Measurements from ENCODE around the gene NRARP. TPM values are rescaled to one million over a fixed set of nuclear protein-coding genes. Genes with fewer than 3 reads are reported as not detected.

Gene NRARP
- total and polyA plus RNA-seq, 2 donors (not counting 1 experiment from before 2014, with no cell fraction given), result 5.7 to 11.5 TPM

GRCh38 chr9:137316012-137316981, 14.2 kb upstream of the NRARP start:
- CTCF ChIA-PET, result interaction anchor here (1.9 to 2.6 kb wide), 2 partner anchors 13 to 14 kb away, joined by 7 to 12 read pairs; partner anchors contain the start of gene NRARP
- H3K9me3 Mint-ChIP-seq (ENCODE audit: insufficient read depth), result no peaks in the 10 kb centered on the region
- peaks cover 10% of the 10 kb centered on the region for H3K4me1 Mint-ChIP-seq
- no peak for TF ChIP-seq EZH2 (IDR thresholded peaks at IDR 0.05; ENCODE audit: borderline replicate concordance, insufficient read depth, low read depth, low read length, poor library complexity, severe bottlenecking)
- TF ChIP-seq, protein P1, sequence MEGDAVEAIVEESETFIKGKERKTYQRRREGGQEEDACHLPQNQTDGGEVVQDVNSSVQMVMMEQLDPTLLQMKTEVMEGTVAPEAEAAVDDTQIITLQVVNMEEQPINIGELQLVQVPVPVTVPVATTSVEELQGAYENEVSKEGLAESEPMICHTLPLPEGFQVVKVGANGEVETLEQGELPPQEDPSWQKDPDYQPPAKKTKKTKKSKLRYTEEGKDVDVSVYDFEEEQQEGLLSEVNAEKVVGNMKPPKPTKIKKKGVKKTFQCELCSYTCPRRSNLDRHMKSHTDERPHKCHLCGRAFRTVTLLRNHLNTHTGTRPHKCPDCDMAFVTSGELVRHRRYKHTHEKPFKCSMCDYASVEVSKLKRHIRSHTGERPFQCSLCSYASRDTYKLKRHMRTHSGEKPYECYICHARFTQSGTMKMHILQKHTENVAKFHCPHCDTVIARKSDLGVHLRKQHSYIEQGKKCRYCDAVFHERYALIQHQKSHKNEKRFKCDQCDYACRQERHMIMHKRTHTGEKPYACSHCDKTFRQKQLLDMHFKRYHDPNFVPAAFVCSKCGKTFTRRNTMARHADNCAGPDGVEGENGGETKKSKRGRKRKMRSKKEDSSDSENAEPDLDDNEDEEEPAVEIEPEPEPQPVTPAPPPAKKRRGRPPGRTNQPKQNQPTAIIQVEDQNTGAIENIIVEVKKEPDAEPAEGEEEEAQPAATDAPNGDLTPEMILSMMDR (IDR thresholded peaks at IDR 0.05), result no peak
- peak overlapping the region; percentile 74 for H2AFZ ChIP-seq (ENCODE audit: insufficient read depth, low read depth, low read length, poor library complexity, severe bottlenecking)
- peaks cover 0 to 11% (median 4%) of the 10 kb centered on the region in 4 experiments for H3K27me3 ChIP-seq (replicated peaks in 1 of 4; ENCODE audit: control extremely low read depth in 1 of 4, control insufficient read depth in 3 of 4, insufficient read depth in 4 of 4, low read length in 3 of 4)
- peak overlapping the region; percentile 29 for H3K4me3 Mint-ChIP-seq
- H3K36me3 ChIP-seq (replicated peaks in 1 of 2; ENCODE audit: control extremely low read depth in 1 of 2, control insufficient read depth in 1 of 2, extremely low read depth in 1 of 2, insufficient read depth in 2 of 2, low read length in 1 of 2), result no peaks in the 10 kb centered on the region
- H3K79me2 ChIP-seq (ENCODE audit: control insufficient read depth, insufficient read depth, low read length), result no peaks in the 10 kb centered on the region
- no peaks in the 10 kb centered on the region for H3K27me3 Mint-ChIP-seq
- H3K9ac ChIP-seq (ENCODE audit: low read length), result peak overlapping the region; percentile 50
- no peak overlapping the region for H3K27ac Mint-ChIP-seq
- peak overlapping the region; percentile 77 for H3K4me2 ChIP-seq (replicated peaks; ENCODE audit: low read depth, low read length, poor library complexity, severe bottlenecking)
- intact Hi-C loops (cut with micrococcal nuclease), result no loop called here
- DNase-seq, result peak; percentile 46
- POLR2A ChIA-PET, result interaction anchor here (0.8 kb wide), 1 partner anchor 75 kb away, joined by 4 read pairs; the partner anchor contains the start of gene TUBB4B
- H3K4me1 ChIP-seq (ENCODE audit: control insufficient read depth in 2 of 2, insufficient read depth in 2 of 2, low read length in 2 of 2), result peaks cover 21 to 30% of the 10 kb centered on the region in 2 donors
- H3K9me3 ChIP-seq (ENCODE audit: control extremely low read depth in 1 of 3, control insufficient read depth in 2 of 3, insufficient read depth in 1 of 3, low read length in 2 of 3), result peaks cover 0 to 10% (median 0%) of the 10 kb centered on the region in 3 donors
- peak; percentile 19 for ATAC-seq (ENCODE audit: low read depth)
- no peaks in the 10 kb centered on the region for H4K20me1 ChIP-seq (ENCODE audit: control insufficient read depth, insufficient read depth, low read length, poor library complexity, severe bottlenecking)
- WGBS (ENCODE audit: insufficient coverage), result 5% methylated on average over 69 of the region's 83 CpGs
- peak overlapping the region in 2 of 5 experiments; percentile 39 to 42 for H3K4me3 ChIP-seq (ENCODE audit: control extremely low read depth in 1 of 5, extremely low read depth in 1 of 5, insufficient read depth in 1 of 5, low read depth in 2 of 5, low read length in 4 of 5)
- H3K27ac ChIP-seq (ENCODE audit: low read length in 2 of 2), result no peak overlapping the region
